Measurements from ENCODE around the gene SMYD3.

- TF ChIP-seq CTCF (IDR thresholded peaks at IDR 0.05) = no peak
- no peak for TF ChIP-seq POLR2A (IDR thresholded peaks at IDR 0.05)
These were observed 681.8 kb downstream of the SMYD3 start for GRCh38 chr1:245825128-245825901.
